ENCODE measurements around the gene RRBP1.

GRCh38 chr20:17635332-17636244 is 46.5 kb downstream of the RRBP1 start:
- TF ChIP-seq CTCF (IDR thresholded peaks at IDR 0.05; ENCODE audit: poor library complexity) (no peak), EZH2 (IDR thresholded peaks at IDR 0.05; ENCODE audit: borderline replicate concordance) (no peak), EZH2phosphoT487 (IDR thresholded peaks at IDR 0.05; ENCODE audit: low read depth, severe bottlenecking, unreplicated experiment) (no peak)

All from hepatocyte (in vitro differentiated cells).